Measurements from ENCODE around the gene ZNF496. TPM values are rescaled to one million over a fixed set of nuclear protein-coding genes. Genes with fewer than 3 reads are reported as not detected.
A peak's percentile ranks its signal among the peaks of the same experiment; 100 is the strongest.

Gene ZNF496
- total RNA-seq, 2 experiments from 2014 or later = 21.7 to 36.4 TPM

GRCh38 chr1:247334378-247335133, 2.9 kb upstream of the ZNF496 start:
- Histone ChIP-seq H3K79me2 (ENCODE audit: insufficient read depth, low read depth, low read length) (peaks cover 10% of the 10 kb centered on the region; the same call in 1 of the 2 replicates), H3K36me3 (ENCODE audit: insufficient read depth, low read length) (peaks cover 4% of the 10 kb centered on the region; the same call in 1 of the 2 replicates), H2AFZ (ENCODE audit: low read length) (no peak overlapping the region), H3K4me3 (ENCODE audit: low read depth, low read length, poor library complexity, severe bottlenecking) (no peak overlapping the region), H3K27ac (ENCODE audit: low read depth, low read length, poor library complexity, severe bottlenecking) (no peak overlapping the region), H3K4me1 (ENCODE audit: insufficient read depth, low read length, poor library complexity, severe bottlenecking) (peaks cover 17% of the 10 kb centered on the region), H4K20me1 (ENCODE audit: insufficient read depth, low read length) (no peaks in the 10 kb centered on the region; the same call in 1 of the 2 replicates), H3K4me2 (ENCODE audit: low read length) (no peak overlapping the region), H3K9me3 (ENCODE audit: low read length) (no peaks in the 10 kb centered on the region), H3K9me2 (ENCODE audit: insufficient read depth, low read length) (no peaks in the 10 kb centered on the region)
- BruUV-seq (replicated peaks) = no TSS peak
- intact Hi-C loops (cut with micrococcal nuclease; ENCODE audit: unreplicated experiment) = loop anchor here (5.0 kb wide), 1 partner anchor 122 kb away; no protein-coding TSS in a partner anchor
- POLR2A ChIA-PET = interaction anchor here (0.5 kb wide), 1 partner anchor 565 kb away, joined by 3 read pairs; no protein-coding TSS in a partner anchor
- no peak for DNase-seq (ENCODE audit: low spot score)
- no peak for TF ChIP-seq CTCF (conservative IDR thresholded peaks at IDR 0.05; ENCODE audit: low read length)
- TF ChIP-seq EZH2phosphoT487 (IDR thresholded peaks at IDR 0.05; ENCODE audit: borderline replicate concordance, low read depth, low read length) = no peak
- CTCF ChIA-PET (ENCODE audit: unreplicated experiment) = no interaction called here

- TF ChIP-seq EZH2phosphoT487 (IDR thresholded peaks at IDR 0.05; ENCODE audit: borderline replicate concordance, low read depth, low read length) (no peak), CTCF (conservative IDR thresholded peaks at IDR 0.05; ENCODE audit: low read length) (no peak)
- Histone ChIP-seq H4K20me1 (ENCODE audit: insufficient read depth, low read length) (no peaks in the 10 kb centered on the region; the same call in 1 of the 2 replicates), H3K9me2 (ENCODE audit: insufficient read depth, low read length) (no peaks in the 10 kb centered on the region), H3K4me1 (ENCODE audit: insufficient read depth, low read length, poor library complexity, severe bottlenecking) (peaks cover 17% of the 10 kb centered on the region), H3K27ac (ENCODE audit: low read depth, low read length, poor library complexity, severe bottlenecking) (no peak overlapping the region), H3K36me3 (ENCODE audit: insufficient read depth, low read length) (peaks cover 22% of the 10 kb centered on the region), H2AFZ (ENCODE audit: low read length) (peak overlapping the region; percentile 79; the same call in 1 of the 2 replicates), H3K4me2 (ENCODE audit: low read length) (peak overlapping the region; percentile 91), H3K79me2 (ENCODE audit: insufficient read depth, low read depth, low read length) (peaks cover 10% of the 10 kb centered on the region; the same call in 1 of the 2 replicates), H3K4me3 (ENCODE audit: low read depth, low read length, poor library complexity, severe bottlenecking) (peak overlapping the region; percentile 99), H3K9me3 (ENCODE audit: low read length) (no peaks in the 10 kb centered on the region)
- intact Hi-C loops (cut with micrococcal nuclease; ENCODE audit: unreplicated experiment) = loop anchor here (5.0 kb wide), 1 partner anchor 120 kb away; no protein-coding TSS in a partner anchor
- CTCF ChIA-PET (ENCODE audit: unreplicated experiment) = no interaction called here
- BruUV-seq (replicated peaks) = no TSS peak
- POLR2A ChIA-PET = interaction anchor here (0.6 to 1.1 kb wide), 5 partner anchors 14 to 228 kb away, joined by 3 to 4 read pairs (median 3); no protein-coding TSS in a partner anchor
- no peak for DNase-seq (ENCODE audit: low spot score)
Measured at GRCh38 chr1:247332623-247333361, 1.1 kb upstream of the ZNF496 start.
